Measurements from ENCODE around the gene THADA.
A peak's percentile ranks its signal among the peaks of the same experiment; 100 is the strongest.

- TF ChIP-seq, protein P1, sequence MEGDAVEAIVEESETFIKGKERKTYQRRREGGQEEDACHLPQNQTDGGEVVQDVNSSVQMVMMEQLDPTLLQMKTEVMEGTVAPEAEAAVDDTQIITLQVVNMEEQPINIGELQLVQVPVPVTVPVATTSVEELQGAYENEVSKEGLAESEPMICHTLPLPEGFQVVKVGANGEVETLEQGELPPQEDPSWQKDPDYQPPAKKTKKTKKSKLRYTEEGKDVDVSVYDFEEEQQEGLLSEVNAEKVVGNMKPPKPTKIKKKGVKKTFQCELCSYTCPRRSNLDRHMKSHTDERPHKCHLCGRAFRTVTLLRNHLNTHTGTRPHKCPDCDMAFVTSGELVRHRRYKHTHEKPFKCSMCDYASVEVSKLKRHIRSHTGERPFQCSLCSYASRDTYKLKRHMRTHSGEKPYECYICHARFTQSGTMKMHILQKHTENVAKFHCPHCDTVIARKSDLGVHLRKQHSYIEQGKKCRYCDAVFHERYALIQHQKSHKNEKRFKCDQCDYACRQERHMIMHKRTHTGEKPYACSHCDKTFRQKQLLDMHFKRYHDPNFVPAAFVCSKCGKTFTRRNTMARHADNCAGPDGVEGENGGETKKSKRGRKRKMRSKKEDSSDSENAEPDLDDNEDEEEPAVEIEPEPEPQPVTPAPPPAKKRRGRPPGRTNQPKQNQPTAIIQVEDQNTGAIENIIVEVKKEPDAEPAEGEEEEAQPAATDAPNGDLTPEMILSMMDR (IDR thresholded peaks at IDR 0.05) = peak in 3 of 5 experiments; percentile 12 to 52 (median 34)
- peak; percentile 86 to 97 for TF ChIP-seq POLR2A (IDR thresholded peaks at IDR 0.05)
Observed at GRCh38 chr2:43226558-43226954, 369.3 kb downstream of the THADA start, which contains the start of gene ZFP36L2.
